NCI-H2171 (cell line): ENCODE results near the gene CDKAL1.
"Not testable (repeated sequence)": the region's sequence is repeated elsewhere in the genome, so short reads cannot be mapped to it uniquely, and the experiment has no call there.

Experiments used
- DNase-seq: peaks from one replicate; lab custom pipeline; 2025; lab: John Stamatoyannopoulos, UW

Gene CDKAL1

DNA sequence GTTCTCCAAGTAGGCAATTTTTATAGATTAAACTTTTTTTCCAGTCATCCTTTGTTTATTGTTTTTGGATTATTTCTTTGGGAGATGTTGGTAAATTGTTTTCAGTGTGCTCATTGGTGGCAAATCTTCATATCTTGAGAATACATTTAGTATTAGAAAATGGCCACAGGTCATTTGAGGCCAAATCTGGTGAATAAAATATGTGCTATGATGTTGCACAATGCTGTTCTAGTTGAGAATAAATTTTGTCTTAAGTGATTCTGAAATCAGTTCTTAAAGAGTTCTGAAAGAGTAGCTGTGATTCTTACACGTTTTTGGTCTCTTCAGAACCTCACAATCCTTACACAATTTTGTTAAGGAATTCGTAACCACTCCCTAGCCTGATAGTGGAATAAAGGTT, 20.1 kb downstream of the CDKAL1 start:
- no peak for DNase-seq

DNA sequence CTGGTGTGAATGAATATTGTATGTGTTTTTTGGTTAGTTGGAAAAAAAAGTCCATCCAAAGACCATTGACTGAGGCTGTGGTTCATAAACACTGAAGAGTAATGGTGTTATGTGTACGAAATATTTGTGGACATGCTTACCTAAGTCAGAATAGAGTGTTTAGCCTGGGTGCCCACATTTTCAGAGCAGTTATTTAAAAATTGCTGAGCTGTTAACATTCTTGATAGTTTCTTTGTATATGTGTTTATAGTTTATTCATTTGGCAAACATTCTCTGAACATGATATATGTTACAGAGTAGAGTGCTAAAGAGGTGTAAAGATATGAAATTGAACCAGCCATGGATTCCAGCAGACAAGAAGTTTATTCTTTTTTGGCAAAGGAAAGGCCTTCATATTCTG, 20.6 kb downstream of the CDKAL1 start:
- DNase-seq = no peak

- DNase-seq = no peak
Observed at GRCh38 chr6:20559924-20560551, 25.8 kb downstream of the CDKAL1 start.

DNA sequence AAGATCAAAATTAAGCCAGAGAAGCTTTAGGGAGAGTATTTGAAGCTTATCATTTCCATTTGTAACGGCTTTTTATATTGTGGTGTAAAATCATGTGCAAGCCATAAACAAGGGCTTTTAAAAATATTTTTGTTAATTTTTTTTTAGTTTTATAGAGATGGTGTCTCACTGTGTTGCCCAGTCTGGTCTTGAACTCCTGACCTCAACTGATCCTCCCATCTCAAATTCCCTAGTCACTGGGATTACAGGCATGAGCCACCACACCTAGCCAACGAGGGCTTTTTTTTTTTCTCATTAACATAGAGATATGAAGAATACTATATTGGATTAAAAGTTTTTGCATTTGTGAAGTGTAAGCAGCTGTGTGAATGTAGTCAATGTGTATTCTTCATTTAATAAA, 29.1 kb downstream of the CDKAL1 start:
- no peak for DNase-seq

GRCh38 chr6:20564269-20564668, 30.0 kb downstream of the CDKAL1 start:
- DNase-seq = peak; percentile 41

DNA sequence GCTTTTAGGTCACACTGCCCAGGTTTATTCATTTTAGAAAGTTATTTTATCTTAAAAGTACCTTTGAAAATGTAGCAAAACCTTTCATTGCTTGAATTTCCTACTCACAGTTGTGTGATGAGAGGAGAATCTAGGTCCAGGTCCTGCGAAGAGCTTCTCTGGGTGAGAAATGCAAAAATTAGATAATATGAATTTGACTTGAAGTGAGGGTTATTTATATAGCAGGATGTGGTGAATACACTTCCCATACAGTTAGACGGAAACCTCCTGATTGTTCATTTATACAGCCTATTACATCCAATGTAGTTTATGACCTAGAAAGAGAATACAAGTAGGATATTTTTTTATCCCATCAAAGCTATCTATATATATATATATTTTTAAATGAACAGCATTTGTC, 30.5 kb downstream of the CDKAL1 start:
- no peak for DNase-seq

DNA sequence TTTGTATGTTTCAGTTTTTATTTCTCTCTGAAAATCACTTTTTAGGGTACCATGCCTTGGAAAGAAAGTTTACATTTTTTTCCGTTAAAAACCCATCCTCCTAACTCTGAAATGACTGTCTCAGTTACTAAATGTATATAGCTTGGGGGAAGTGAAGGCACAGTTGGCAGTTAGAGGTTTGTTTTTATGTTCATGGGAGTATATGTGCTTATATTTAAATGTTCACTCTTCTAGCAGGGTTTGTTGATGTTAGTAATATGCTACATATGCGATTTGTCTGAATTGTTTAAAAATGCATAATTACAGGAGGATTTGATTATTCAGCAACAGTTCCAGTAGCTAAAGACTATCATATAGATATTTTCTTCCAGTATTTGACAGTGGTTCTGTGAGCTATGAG, 31.1 kb downstream of the CDKAL1 start:
- DNase-seq = no peak

- no peak for DNase-seq
Observed at GRCh38 chr6:20566109-20566508, 31.9 kb downstream of the CDKAL1 start.

GRCh38 chr6:20569000-20569610, 34.8 kb downstream of the CDKAL1 start:
- DNase-seq = no peak

GRCh38 chr6:20571261-20571660, 37.0 kb downstream of the CDKAL1 start:
- no peak for DNase-seq

GRCh38 chr6:20572288-20572687, 38.0 kb downstream of the CDKAL1 start:
- DNase-seq = no peak

DNA sequence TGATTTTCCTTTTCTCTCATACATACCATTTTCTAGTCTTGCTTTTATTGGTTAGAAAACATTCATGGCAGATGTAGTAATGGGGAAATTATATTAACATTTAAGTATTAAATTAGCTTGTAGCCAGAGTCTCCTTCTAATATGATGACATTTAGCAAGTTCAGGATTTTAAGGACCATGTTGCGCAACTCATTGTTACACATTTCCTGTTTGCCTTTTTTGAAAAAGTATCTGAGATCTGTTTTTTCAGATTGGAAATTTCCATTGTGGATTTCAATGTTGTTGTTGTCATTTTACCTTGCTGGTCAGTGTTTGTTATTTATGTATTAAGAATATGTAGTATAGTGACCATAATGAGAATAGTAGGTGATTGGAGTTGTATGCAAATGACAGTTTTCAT, 38.7 kb downstream of the CDKAL1 start:
- no peak for DNase-seq

GRCh38 chr6:20574355-20574754, 40.1 kb downstream of the CDKAL1 start:
- DNase-seq = no peak

DNA sequence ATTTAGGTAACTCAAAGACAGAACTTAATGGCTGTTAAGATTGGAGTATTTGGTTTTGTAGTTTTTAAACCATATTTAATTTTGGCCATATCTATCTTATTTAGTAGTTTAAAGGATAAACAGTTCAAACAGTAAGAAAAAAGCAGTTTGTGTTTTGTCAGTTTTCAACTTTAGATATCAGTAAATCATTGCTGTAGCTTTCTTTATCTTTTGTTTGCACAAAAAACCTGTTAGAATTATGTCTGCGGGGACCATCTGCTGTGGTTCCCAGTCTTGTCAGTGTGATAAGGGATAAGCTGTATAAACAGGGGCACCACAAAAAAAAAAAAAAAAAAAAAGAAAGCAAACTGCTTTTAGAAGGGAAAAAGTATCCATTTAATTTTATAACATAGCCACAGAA, 40.9 kb downstream of the CDKAL1 start:
- peak; percentile 77 for DNase-seq

DNA sequence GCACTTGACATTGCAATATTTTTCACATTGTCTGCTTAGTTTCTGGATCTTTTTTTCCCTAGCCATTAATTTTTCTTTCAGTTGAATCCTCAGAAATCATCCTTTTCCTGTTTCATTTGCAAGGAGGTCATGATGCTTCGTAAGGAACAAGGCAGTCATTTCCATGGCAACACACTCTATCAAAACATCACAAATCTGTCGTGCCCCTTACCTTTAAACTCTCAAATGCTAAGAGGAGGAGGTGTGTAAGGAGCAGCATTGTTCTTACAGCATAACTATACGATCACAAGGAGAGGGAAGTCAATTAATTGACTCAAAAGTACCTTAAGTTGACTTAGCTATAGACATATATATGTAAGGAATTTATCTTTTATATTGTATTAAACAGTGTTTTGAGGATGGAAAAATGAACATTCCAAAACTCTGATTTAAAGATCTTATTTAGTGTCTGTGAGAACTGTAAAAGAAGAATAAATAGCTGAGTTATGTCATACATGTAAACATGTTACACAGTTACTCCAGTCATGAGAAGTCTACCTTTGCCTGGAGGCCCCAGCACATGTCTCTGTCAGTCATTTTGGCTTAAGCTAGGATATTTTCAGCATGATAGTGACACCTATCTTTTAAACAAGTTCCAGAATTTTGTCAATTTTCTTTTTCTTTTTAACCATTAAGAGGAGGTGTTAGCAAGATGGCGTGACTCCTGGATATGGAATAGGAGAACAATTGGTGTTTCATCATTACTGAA, 41.6 kb downstream of the CDKAL1 start:
- peak; percentile 75 for DNase-seq

DNA sequence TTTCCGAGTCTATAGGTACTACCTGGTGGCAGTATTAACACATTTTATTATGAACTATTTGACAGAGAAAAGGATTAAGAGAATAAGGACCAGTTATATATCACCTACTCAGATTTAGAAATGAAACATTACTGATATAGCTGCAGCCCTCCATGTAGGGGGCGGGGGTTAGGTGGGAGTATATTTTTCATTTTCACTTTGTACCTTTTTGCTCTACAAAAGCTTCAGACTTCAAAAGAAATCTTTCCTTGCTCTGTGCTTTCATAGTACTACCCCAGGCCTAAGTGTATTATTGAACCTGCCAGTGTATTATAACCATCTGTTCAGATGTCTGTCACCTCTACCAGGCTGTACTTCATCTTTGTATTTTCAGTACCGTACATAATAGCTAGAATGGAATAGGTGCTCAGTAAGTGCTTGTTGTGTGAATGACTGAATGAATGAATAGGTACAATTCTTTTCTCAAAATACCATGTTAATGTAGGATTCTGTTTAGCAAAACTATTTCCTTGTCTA, 43.0 kb downstream of the CDKAL1 start:
- peak; percentile 22 for DNase-seq

DNA sequence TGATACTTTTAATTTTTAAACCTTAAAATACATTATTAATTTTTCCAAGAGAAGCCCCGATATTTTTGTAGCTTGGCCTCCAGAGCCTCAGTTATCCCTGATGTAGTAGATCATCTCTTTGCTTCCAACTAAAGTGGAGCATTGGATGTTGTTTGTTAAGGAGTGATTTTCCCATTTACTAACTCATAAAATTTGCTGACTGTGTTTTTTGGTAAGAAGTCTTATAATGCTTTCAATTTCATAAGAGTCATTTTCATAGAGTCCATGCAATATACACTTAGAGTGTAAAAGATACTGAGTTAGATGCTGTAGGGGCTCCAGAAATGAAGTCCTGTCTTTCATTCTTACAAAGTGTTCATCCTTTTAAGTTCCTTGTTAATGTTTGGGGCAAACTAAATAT, 46.8 kb downstream of the CDKAL1 start:
- DNase-seq = no peak

DNA sequence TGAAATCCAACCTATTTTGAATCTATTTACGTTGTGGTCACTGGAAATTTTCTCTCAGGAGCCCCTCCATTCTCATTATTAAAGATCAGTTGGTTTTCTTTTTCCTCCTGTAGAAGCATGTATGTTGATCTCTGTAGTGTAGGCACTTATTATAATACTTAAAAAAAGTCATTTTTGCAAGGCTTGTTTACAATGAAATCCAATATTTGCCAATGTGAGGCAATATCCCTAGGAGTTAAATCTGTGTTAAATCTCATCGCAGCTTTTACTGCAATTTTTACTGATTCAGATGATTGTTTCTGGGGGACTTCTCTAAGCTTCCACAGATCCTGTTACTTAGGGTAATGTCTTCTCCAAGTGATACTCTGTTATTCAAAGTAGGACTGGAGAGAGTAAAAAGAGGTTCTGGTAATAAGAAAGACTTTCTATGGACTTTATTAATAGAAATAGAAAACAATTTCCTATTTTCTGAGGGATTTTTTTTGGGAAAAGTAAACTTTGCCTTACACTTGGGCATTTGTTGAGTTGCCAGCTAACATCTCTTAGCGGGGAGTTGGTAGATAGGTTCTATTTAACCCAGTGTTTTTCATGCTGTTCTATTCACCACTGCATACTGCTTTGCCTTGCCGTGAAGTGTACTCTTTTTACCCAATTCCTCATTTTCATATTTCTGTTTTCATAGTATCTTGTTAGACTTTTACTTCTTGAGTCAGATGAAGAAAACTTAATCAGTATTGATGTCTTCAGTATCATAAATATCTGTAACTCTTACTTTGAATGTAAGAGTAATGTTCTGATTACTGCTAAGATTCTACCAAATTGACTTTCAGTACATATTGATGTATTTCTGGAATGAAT, 48.6 kb downstream of the CDKAL1 start:
- no peak for DNase-seq

GRCh38 chr6:20583444-20583800, 49.2 kb downstream of the CDKAL1 start:
- no peak for DNase-seq

- no peak for DNase-seq
Observed at GRCh38 chr6:20584100-20584731, 50.0 kb downstream of the CDKAL1 start.

GRCh38 chr6:20589266-20589665, 55.0 kb downstream of the CDKAL1 start:
- no peak for DNase-seq

DNA sequence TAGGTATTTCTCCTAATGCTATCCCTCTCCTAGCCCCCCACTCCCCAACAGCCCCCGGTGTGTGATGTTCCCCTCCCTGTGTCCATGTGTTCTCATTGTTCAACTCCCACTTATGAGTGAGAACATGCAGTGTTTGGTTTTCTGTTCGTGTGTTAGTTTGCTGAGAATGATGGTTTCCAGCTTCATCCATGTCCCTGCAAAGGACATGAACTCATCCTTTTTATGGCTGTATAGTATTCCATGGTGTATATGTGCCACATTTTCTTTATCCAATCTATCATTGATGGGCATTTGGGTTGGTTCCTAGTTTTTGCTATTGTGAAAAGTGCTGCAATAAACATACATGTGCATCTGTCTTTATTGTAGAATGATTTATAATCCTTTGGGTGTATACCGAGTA, 56.2 kb downstream of the CDKAL1 start:
- not testable (repeated sequence) for DNase-seq
